GM19463 (cell line): ENCODE measurements around the gene ERN2.

Experiments
- ATAC-seq: cut with Tn5 transposase; IDR thresholded peaks from one replicate; pipeline ENCODE4 v1.9.1; 2021; ENCODE audit warnings: mild to moderate bottlenecking, moderate library complexity; ENCODE audit not compliant: unreplicated experiment

ERN2 gene

GRCh38 chr16:23640931-23641765 lies 71.9 kb downstream of the ERN2 start, which contains the start of the genes DCTN5 and PALB2:
TSS of gene DCTN5 (plus strand) at chr16:23641466. CDS start at chr16:23641543, 77 bp downstream.
TSS of gene PALB2 (minus strand) at chr16:23641310. CDS start at chr16:23641157, 153 bp downstream.
- peak; percentile 98 for ATAC-seq

GRCh38 chr16:23640615-23640930 lies 72.4 kb downstream of the ERN2 start:
- no peak for ATAC-seq
